HG03196 (cell line): Measurements from ENCODE around the gene GSTT2.

ENCODE experiments used
- ATAC-seq: cut with Tn5 transposase; IDR thresholded peaks from one replicate; pipeline ENCODE4 v1.9.1; 2021; ENCODE audit not compliant: unreplicated experiment

Gene GSTT2

GRCh38 chr22:24008381-24009226 is 28.7 kb downstream of the GSTT2 start:
- no peak for ATAC-seq

GRCh38 chr22:24009227-24010017 is 29.5 kb downstream of the GSTT2 start:
- ATAC-seq = no peak

- no peak for ATAC-seq
These were observed 30.1 kb downstream of the GSTT2 start for GRCh38 chr22:24010018-24010391.

- ATAC-seq = no peak
These were observed 31.8 kb downstream of the GSTT2 start for GRCh38 chr22:24011735-24012068.

GRCh38 chr22:24016156-24016555 is 36.2 kb downstream of the GSTT2 start:
- ATAC-seq = no peak

- no peak for ATAC-seq
These were observed 41.4 kb downstream of the GSTT2 start for GRCh38 chr22:24021304-24021703.

- ATAC-seq = no peak
These were observed 43.4 kb downstream of the GSTT2 start for GRCh38 chr22:24023204-24023789.

- no peak for ATAC-seq
These were observed 44.4 kb downstream of the GSTT2 start for GRCh38 chr22:24024354-24024753.

GRCh38 chr22:24025475-24025874 is 45.5 kb downstream of the GSTT2 start:
- no peak for ATAC-seq

GRCh38 chr22:24026056-24026455 is 46.1 kb downstream of the GSTT2 start:
- ATAC-seq = no peak

GRCh38 chr22:24026733-24027132 is 46.8 kb downstream of the GSTT2 start:
- no peak for ATAC-seq

GRCh38 chr22:24027389-24027975 is 47.5 kb downstream of the GSTT2 start:
- no peak for ATAC-seq

GRCh38 chr22:24027991-24028390 is 48.1 kb downstream of the GSTT2 start:
- ATAC-seq = no peak

GRCh38 chr22:24028533-24028932 is 48.6 kb downstream of the GSTT2 start:
- ATAC-seq = no peak

- ATAC-seq = no peak
These were observed 49.4 kb downstream of the GSTT2 start for GRCh38 chr22:24029304-24029703.

GRCh38 chr22:24030186-24030702 is 50.3 kb downstream of the GSTT2 start:
- no peak for ATAC-seq
